A549 (cell line): Measurements from ENCODE around the gene ROPN1B. TPM values are rescaled to one million over a fixed set of nuclear protein-coding genes. Genes with fewer than 3 reads are reported as not detected.

Experiments used
- ATAC-seq, 2 experiments: fragments of 200-7000 bp in 1 of 2; fragments of >200 bp in 1 of 2; cut with Nextera tagmentation in 1 of 2; cut with Tn5 transposase in 1 of 2; 3 replicates each; pipeline versions ENCODE4 v1.8.0 to v1.9.1; 2018 to 2020; ENCODE audit warnings: mild to moderate bottlenecking in 1 of 2, moderate library complexity in 1 of 2
- CTCF ChIA-PET: fragments of 300-600 bp; sonication (Branson Sonifier 250); formaldehyde crosslinking; extraction: SDS; loops from one replicate; lab custom pipeline; 2021; ENCODE audit warnings: antibody characterized with exemption, inconsistent platforms; lab: Yijun Ruan, JAX
- POLR2A ChIA-PET: fragments of 350-600 bp; formaldehyde crosslinking; extraction: SDS; loops from one replicate; lab custom pipeline; 2021; ENCODE audit warnings: antibody characterized with exemption, inconsistent platforms; lab: Yijun Ruan, JAX
- DNase-seq, 2 experiments: peaks; one replicate each; pipeline versions ENCODE4 v3.0.0 to v3.0.0-alpha.2; 2011 to 2016; ENCODE audit warnings: low read depth in 1 of 2, low spot score in 1 of 2
- FAIRE-seq: peaks from 2 replicates; lab custom pipeline; 2011; peaks lifted over from hg19 to GRCh38; lab: Jason Lieb, UNC
- H3K27ac ChIP-seq, 2 experiments: fragments of >200 bp; sonication (Bioruptor Twin); formaldehyde crosslinking; 3 replicates each; pipeline ENCODE4 v1.5.1; 2016 to 2017
- H3K4me1 ChIP-seq: fragments of >200 bp; sonication (Bioruptor Twin); formaldehyde crosslinking; 3 replicates; pipeline ENCODE4 v1.6.1; 2016
- H3K4me2 ChIP-seq: fragments of >200 bp; sonication (Bioruptor Twin); formaldehyde crosslinking; 3 replicates; pipeline ENCODE4 v1.6.1; 2016
- H3K4me3 ChIP-seq: fragments of >200 bp; sonication (Bioruptor Twin); formaldehyde crosslinking; 3 replicates; pipeline ENCODE4 v1.5.1; 2016
- H3K9me3 ChIP-seq: fragments of >200 bp; sonication (Bioruptor Twin); formaldehyde crosslinking; 3 replicates; pipeline ENCODE4 v1.6.1; 2016
- ATOH8 ChIP-seq: fragments of 250-450 bp; sonication (Bioruptor Pico); IDR thresholded peaks from 2 replicates; pipeline ENCODE4 v1.5.0; 2020; ENCODE audit warnings: low read depth, mild to moderate bottlenecking, moderate library complexity
- CBX8 ChIP-seq: fragments of 200-600 bp; sonication (generic); IDR thresholded peaks from 2 replicates; pipeline ENCODE4 v1.6.1; 2016
- CEBPB ChIP-seq, 2 experiments: fragments of >200 bp in 1 of 2; sonication (Bioruptor Twin) in 1 of 2; formaldehyde crosslinking in 1 of 2; IDR thresholded peaks; 2 replicates each; pipeline ENCODE4 v1.6.1; 2012 to 2016
- CHD4 ChIP-seq: fragments of 200-600 bp; sonication (generic); IDR thresholded peaks from 2 replicates; pipeline ENCODE4 v1.6.1; 2016; ENCODE audit warnings: antibody characterized with exemption, mild to moderate bottlenecking, borderline replicate concordance
- FOSB ChIP-seq: fragments of 250-450 bp; sonication (Bioruptor Pico); IDR thresholded peaks from 2 replicates; pipeline ENCODE4 v1.5.0; 2020; ENCODE audit warnings: mild to moderate bottlenecking, moderate library complexity
- FOXS1 ChIP-seq: fragments of 250-450 bp; sonication (Bioruptor Pico); IDR thresholded peaks from 2 replicates; pipeline ENCODE4 v1.5.0; 2020; ENCODE audit warnings: mild to moderate bottlenecking, moderate library complexity
- GATA3 ChIP-seq: IDR thresholded peaks from 2 replicates; pipeline ENCODE4 v1.6.1; 2012; ENCODE audit warnings: borderline replicate concordance
- HEYL ChIP-seq: fragments of 250-450 bp; sonication (Bioruptor Pico); IDR thresholded peaks from 2 replicates; pipeline ENCODE4 v1.8.0; 2021; ENCODE audit warnings: mild to moderate bottlenecking, moderate library complexity
- HOXB13 ChIP-seq: fragments of 250-450 bp; sonication (Bioruptor Pico); IDR thresholded peaks from 2 replicates; pipeline ENCODE4 v1.5.0; 2020; ENCODE audit warnings: low read depth, mild to moderate bottlenecking, moderate library complexity
- HOXB5 ChIP-seq: fragments of 250-450 bp; sonication (Bioruptor Pico); IDR thresholded peaks from 2 replicates; pipeline ENCODE4 v1.5.0; 2020; ENCODE audit warnings: mild to moderate bottlenecking, moderate library complexity
- KDM1A ChIP-seq: fragments of 200-600 bp; sonication (generic); IDR thresholded peaks from 2 replicates; pipeline ENCODE4 v1.6.1; 2016; ENCODE audit warnings: low read depth, mild to moderate bottlenecking
- MAFK ChIP-seq: fragments of 450-650 bp; IDR thresholded peaks from 2 replicates; pipeline ENCODE4 v1.6.1; 2014; ENCODE audit not compliant: partially characterized antibody
- POLR2A ChIP-seq: IDR thresholded peaks from 2 replicates; pipeline ENCODE4 v1.6.1; 2012; ENCODE audit warnings: mild to moderate bottlenecking, low read length
- POLR2AphosphoS2 ChIP-seq: conservative IDR thresholded peaks from 2 replicates; pipeline ENCODE4 v1.6.1; 2012; ENCODE audit warnings: low read length, improper control_type of control experiment, inconsistent platforms
- RARB ChIP-seq: fragments of 250-450 bp; sonication (Bioruptor Pico); IDR thresholded peaks from 2 replicates; pipeline ENCODE4 v1.8.0; 2021; ENCODE audit warnings: mild to moderate bottlenecking, moderate library complexity
- RCOR1 ChIP-seq: fragments of 150-350 bp; IDR thresholded peaks from 2 replicates; pipeline ENCODE4 v1.6.1; 2014; ENCODE audit warnings: antibody characterized with exemption, low read length, low read depth
- RFX5 ChIP-seq: fragments of 450-650 bp; IDR thresholded peaks from 2 replicates; pipeline ENCODE4 v1.7.1; 2014; ENCODE audit warnings: antibody characterized with exemption, mild to moderate bottlenecking, moderate library complexity
- RNF2 ChIP-seq: fragments of 200-600 bp; sonication (generic); IDR thresholded peaks from 2 replicates; pipeline ENCODE4 v1.6.1; 2016; ENCODE audit warnings: low read depth, mild to moderate bottlenecking, antibody characterized with exemption, moderate library complexity, borderline replicate concordance
- ZNF302 ChIP-seq: fragments of 250-450 bp; sonication (Bioruptor Pico); IDR thresholded peaks from 2 replicates; pipeline ENCODE4 v1.9.0; 2021; ENCODE audit warnings: inconsistent platforms, mild to moderate bottlenecking, moderate library complexity
- ZSCAN20 ChIP-seq: fragments of 250-450 bp; sonication (Bioruptor Pico); IDR thresholded peaks from 2 replicates; pipeline ENCODE4 v1.8.0; 2022; ENCODE audit warnings: mild to moderate bottlenecking, moderate library complexity
- WGBS: methylation state at CpG from one replicate; pipeline ENCODE4 v1.1.6; 2017; ENCODE audit errors: missing lambda C conversion rate; 5-methylcytosine and 5-hydroxymethylcytosine counted together
- polyA plus RNA-seq, 4 experiments: library from polyadenylated mRNA; depleted of rRNA in 3 of 4; stranded (reverse); fragments of >200 nt; fragmentation: RNase III in 1 of 4; extraction: RNeasy Plus Mini Kit Qiagen cat#74134 plus additional on column Dnase treatment in 1 of 4; gene quantifications; 2 replicates in 3 of 4; 3 replicates in 1 of 4; pipeline ENCODE4 v1.2.3, GENCODE V29; 2011 to 2017
- TF ChIP-seq, protein P1 (sequence below): fragments of >200 bp; sonication (Bioruptor Twin); formaldehyde crosslinking; IDR thresholded peaks from 2 replicates; pipeline ENCODE4 v1.6.1; 2016
- TF ChIP-seq, protein P2 (sequence below): fragments of 200-600 bp; sonication (generic); IDR thresholded peaks from 2 replicates; pipeline ENCODE4 v1.6.1; 2016; ENCODE audit warnings: antibody characterized with exemption, mild to moderate bottlenecking, moderate library complexity
- TF ChIP-seq, protein P3 (sequence below): IDR thresholded peaks from 2 replicates; pipeline ENCODE4 v1.6.1; 2012

Gene ROPN1B
- polyA plus RNA-seq, 2 of the 4 experiments (the other 2 are of a cell fraction), result not detected

GRCh38 chr3:126021224-126021623 is 52.2 kb downstream of the ROPN1B start:
- FAIRE-seq, result no peak
- no peak for TF ChIP-seq ATOH8 (CRISPR knock-in tag)
- no peak for TF ChIP-seq GATA3
- no peak for TF ChIP-seq HOXB5
- no peak for TF ChIP-seq CEBPB (IDR thresholded peaks at IDR 0.05)
- TF ChIP-seq KDM1A, result no peak
- no peak for TF ChIP-seq FOSB (CRISPR knock-in tag)
- no peak for TF ChIP-seq HEYL (CRISPR knock-in tag)
- TF ChIP-seq POLR2AphosphoS2, result no peak
- no peak for TF ChIP-seq CHD4
- DNase-seq, result no peak
- WGBS, result 71% methylated on average over 4 of the region's 5 CpGs
- ChIA-PET POLR2A (no interaction called here), CTCF (no interaction called here)
- no peak overlapping the region for H3K27ac ChIP-seq
- no peaks in the 10 kb centered on the region for H3K9me3 ChIP-seq
- ATAC-seq, result no peak
- H3K4me2 ChIP-seq, result no peak overlapping the region
- no peaks in the 10 kb centered on the region for H3K4me1 ChIP-seq
- no peak overlapping the region for H3K4me3 ChIP-seq

- no peak overlapping the region for H3K4me2 ChIP-seq
- TF ChIP-seq, protein P1, sequence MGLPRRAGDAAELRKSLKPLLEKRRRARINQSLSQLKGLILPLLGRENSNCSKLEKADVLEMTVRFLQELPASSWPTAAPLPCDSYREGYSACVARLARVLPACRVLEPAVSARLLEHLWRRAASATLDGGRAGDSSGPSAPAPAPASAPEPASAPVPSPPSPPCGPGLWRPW, result no peak
- no peak for TF ChIP-seq RFX5
- no peak for TF ChIP-seq CBX8
- TF ChIP-seq RNF2, result no peak
- TF ChIP-seq, protein P2, sequence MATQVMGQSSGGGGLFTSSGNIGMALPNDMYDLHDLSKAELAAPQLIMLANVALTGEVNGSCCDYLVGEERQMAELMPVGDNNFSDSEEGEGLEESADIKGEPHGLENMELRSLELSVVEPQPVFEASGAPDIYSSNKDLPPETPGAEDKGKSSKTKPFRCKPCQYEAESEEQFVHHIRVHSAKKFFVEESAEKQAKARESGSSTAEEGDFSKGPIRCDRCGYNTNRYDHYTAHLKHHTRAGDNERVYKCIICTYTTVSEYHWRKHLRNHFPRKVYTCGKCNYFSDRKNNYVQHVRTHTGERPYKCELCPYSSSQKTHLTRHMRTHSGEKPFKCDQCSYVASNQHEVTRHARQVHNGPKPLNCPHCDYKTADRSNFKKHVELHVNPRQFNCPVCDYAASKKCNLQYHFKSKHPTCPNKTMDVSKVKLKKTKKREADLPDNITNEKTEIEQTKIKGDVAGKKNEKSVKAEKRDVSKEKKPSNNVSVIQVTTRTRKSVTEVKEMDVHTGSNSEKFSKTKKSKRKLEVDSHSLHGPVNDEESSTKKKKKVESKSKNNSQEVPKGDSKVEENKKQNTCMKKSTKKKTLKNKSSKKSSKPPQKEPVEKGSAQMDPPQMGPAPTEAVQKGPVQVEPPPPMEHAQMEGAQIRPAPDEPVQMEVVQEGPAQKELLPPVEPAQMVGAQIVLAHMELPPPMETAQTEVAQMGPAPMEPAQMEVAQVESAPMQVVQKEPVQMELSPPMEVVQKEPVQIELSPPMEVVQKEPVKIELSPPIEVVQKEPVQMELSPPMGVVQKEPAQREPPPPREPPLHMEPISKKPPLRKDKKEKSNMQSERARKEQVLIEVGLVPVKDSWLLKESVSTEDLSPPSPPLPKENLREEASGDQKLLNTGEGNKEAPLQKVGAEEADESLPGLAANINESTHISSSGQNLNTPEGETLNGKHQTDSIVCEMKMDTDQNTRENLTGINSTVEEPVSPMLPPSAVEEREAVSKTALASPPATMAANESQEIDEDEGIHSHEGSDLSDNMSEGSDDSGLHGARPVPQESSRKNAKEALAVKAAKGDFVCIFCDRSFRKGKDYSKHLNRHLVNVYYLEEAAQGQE, result no peak
- TF ChIP-seq POLR2A, result no peak
- TF ChIP-seq, protein P3, sequence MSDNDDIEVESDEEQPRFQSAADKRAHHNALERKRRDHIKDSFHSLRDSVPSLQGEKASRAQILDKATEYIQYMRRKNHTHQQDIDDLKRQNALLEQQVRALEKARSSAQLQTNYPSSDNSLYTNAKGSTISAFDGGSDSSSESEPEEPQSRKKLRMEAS, result no peak
- TF ChIP-seq MAFK, result no peak
- no peak for TF ChIP-seq HOXB13 (CRISPR knock-in tag)
- no peak for TF ChIP-seq HOXB5
- TF ChIP-seq ZSCAN20, result no peak
- TF ChIP-seq ZNF302, result no peak
- TF ChIP-seq FOXS1 (CRISPR knock-in tag), result no peak
- TF ChIP-seq RARB (CRISPR knock-in tag), result no peak
- no peak for TF ChIP-seq RCOR1
- no peak for TF ChIP-seq FOSB (CRISPR knock-in tag)
- no peaks in the 10 kb centered on the region for H3K9me3 ChIP-seq
- ChIA-PET POLR2A (no interaction called here), CTCF (no interaction called here)
- ATAC-seq (no peak), FAIRE-seq (no peak), DNase-seq (no peak)
- no peaks in the 10 kb centered on the region for H3K4me1 ChIP-seq
- WGBS, result 70% methylated on average over 1 of the region's 1 CpG
- H3K4me3 ChIP-seq, result no peak overlapping the region
- H3K27ac ChIP-seq, result no peak overlapping the region
Observed at GRCh38 chr3:126021702-126022101, 52.7 kb downstream of the ROPN1B start.
